ENCODE measurements around the gene DYRK2.
A peak's percentile ranks its signal among the peaks of the same experiment; 100 is the strongest.

The DYRK2 gene

GRCh38 chr12:67651132-67651695, 2.7 kb downstream of the DYRK2 start:
- Mint-ChIP-seq H3K27ac (peak overlapping the region; percentile 93), H3K4me3 (peak overlapping the region; percentile 92), H3K4me1 (peaks cover 70% of the 10 kb centered on the region), H3K36me3 (ENCODE audit: low read depth) (peaks cover 41% of the 10 kb centered on the region), H3K9me3 (no peaks in the 10 kb centered on the region), H3K27me3 (no peaks in the 10 kb centered on the region)
- DNase-seq, result no peak
- ATAC-seq, result no peak

- no peaks in the 10 kb centered on the region for H3K27me3 Mint-ChIP-seq
- no peak overlapping the region for H3K27ac Mint-ChIP-seq
- H3K4me3 Mint-ChIP-seq, result no peak overlapping the region
- no peak for DNase-seq
- no peaks in the 10 kb centered on the region for H3K9me3 Mint-ChIP-seq
- peaks cover 57% of the 10 kb centered on the region for H3K36me3 Mint-ChIP-seq (ENCODE audit: low read depth)
- ATAC-seq, result no peak
- H3K4me1 Mint-ChIP-seq, result peaks cover 83% of the 10 kb centered on the region
These were observed 7.3 kb downstream of the DYRK2 start for GRCh38 chr12:67655829-67656228.

GRCh38 chr12:67656251-67656650, 7.7 kb downstream of the DYRK2 start:
- H3K4me3 Mint-ChIP-seq, result no peak overlapping the region
- peaks cover 56% of the 10 kb centered on the region for H3K36me3 Mint-ChIP-seq (ENCODE audit: low read depth)
- H3K27ac Mint-ChIP-seq, result peak overlapping the region; percentile 29
- H3K4me1 Mint-ChIP-seq, result peaks cover 83% of the 10 kb centered on the region
- no peaks in the 10 kb centered on the region for H3K9me3 Mint-ChIP-seq
- DNase-seq, result no peak
- ATAC-seq, result no peak
- no peaks in the 10 kb centered on the region for H3K27me3 Mint-ChIP-seq

GRCh38 chr12:67658486-67658885, 9.9 kb downstream of the DYRK2 start:
- Mint-ChIP-seq H3K9me3 (no peaks in the 10 kb centered on the region), H3K4me3 (no peak overlapping the region), H3K4me1 (peaks cover 86% of the 10 kb centered on the region), H3K27me3 (no peaks in the 10 kb centered on the region), H3K27ac (no peak overlapping the region), H3K36me3 (ENCODE audit: low read depth) (peaks cover 57% of the 10 kb centered on the region)
- ATAC-seq (no peak), DNase-seq (no peak)

GRCh38 chr12:67659292-67659691, 10.7 kb downstream of the DYRK2 start:
- Mint-ChIP-seq H3K4me3 (no peak overlapping the region), H3K27me3 (no peaks in the 10 kb centered on the region), H3K4me1 (peaks cover 86% of the 10 kb centered on the region)

GRCh38 chr12:67661311-67662021, 12.9 kb downstream of the DYRK2 start:
- DNase-seq (no peak), ATAC-seq (peak; percentile 54)
- Mint-ChIP-seq H3K27me3 (no peaks in the 10 kb centered on the region), H3K27ac (peak overlapping the region; percentile 18), H3K4me3 (no peak overlapping the region), H3K36me3 (ENCODE audit: low read depth) (peaks cover 43% of the 10 kb centered on the region), H3K4me1 (peaks cover 79% of the 10 kb centered on the region), H3K9me3 (no peaks in the 10 kb centered on the region)

More at GRCh38 chr12:67659292-67659691, 10.7 kb downstream of the DYRK2 start:
- H3K36me3 Mint-ChIP-seq (ENCODE audit: low read depth), result peaks cover 54% of the 10 kb centered on the region
- H3K27ac Mint-ChIP-seq, result no peak overlapping the region
- ATAC-seq (no peak), DNase-seq (no peak)
- no peaks in the 10 kb centered on the region for H3K9me3 Mint-ChIP-seq

GRCh38 chr12:67662910-67663538, 14.5 kb downstream of the DYRK2 start:
- Mint-ChIP-seq H3K27me3 (no peaks in the 10 kb centered on the region), H3K4me3 (no peak overlapping the region), H3K9me3 (no peaks in the 10 kb centered on the region), H3K4me1 (peaks cover 76% of the 10 kb centered on the region), H3K36me3 (ENCODE audit: low read depth) (peaks cover 37% of the 10 kb centered on the region), H3K27ac (no peak overlapping the region)
- ATAC-seq (no peak), DNase-seq (no peak)

GRCh38 chr12:67664171-67664570, 15.6 kb downstream of the DYRK2 start:
- Mint-ChIP-seq H3K9me3 (no peaks in the 10 kb centered on the region), H3K4me3 (no peak overlapping the region), H3K4me1 (peaks cover 75% of the 10 kb centered on the region), H3K27me3 (no peaks in the 10 kb centered on the region), H3K27ac (no peak overlapping the region), H3K36me3 (ENCODE audit: low read depth) (peaks cover 34% of the 10 kb centered on the region)
- ATAC-seq (no peak), DNase-seq (no peak)

GRCh38 chr12:67665679-67666078, 17.1 kb downstream of the DYRK2 start:
- peaks cover 73% of the 10 kb centered on the region for H3K4me1 Mint-ChIP-seq

GRCh38 chr12:67666605-67667004, 18.1 kb downstream of the DYRK2 start:
- Mint-ChIP-seq H3K4me1 (peaks cover 64% of the 10 kb centered on the region), H3K27ac (peak overlapping the region; percentile 31), H3K27me3 (no peaks in the 10 kb centered on the region), H3K9me3 (no peaks in the 10 kb centered on the region), H3K4me3 (no peak overlapping the region), H3K36me3 (ENCODE audit: low read depth) (peaks cover 30% of the 10 kb centered on the region)
- no peak for DNase-seq
- ATAC-seq, result no peak

More at GRCh38 chr12:67665679-67666078, 17.1 kb downstream of the DYRK2 start:
- no peak for DNase-seq
- peaks cover 33% of the 10 kb centered on the region for H3K36me3 Mint-ChIP-seq (ENCODE audit: low read depth)
- H3K4me3 Mint-ChIP-seq, result no peak overlapping the region
- no peak overlapping the region for H3K27ac Mint-ChIP-seq
- no peaks in the 10 kb centered on the region for H3K27me3 Mint-ChIP-seq
- no peak for ATAC-seq
- no peaks in the 10 kb centered on the region for H3K9me3 Mint-ChIP-seq

GRCh38 chr12:67667276-67668073, 18.9 kb downstream of the DYRK2 start:
- ATAC-seq, result no peak
- H3K27me3 Mint-ChIP-seq, result no peaks in the 10 kb centered on the region
- no peak overlapping the region for H3K4me3 Mint-ChIP-seq
- H3K27ac Mint-ChIP-seq, result peak overlapping the region; percentile 31
- DNase-seq, result no peak
- H3K4me1 Mint-ChIP-seq, result peaks cover 55% of the 10 kb centered on the region
- peaks cover 28% of the 10 kb centered on the region for H3K36me3 Mint-ChIP-seq (ENCODE audit: low read depth)
- peaks cover 5% of the 10 kb centered on the region for H3K9me3 Mint-ChIP-seq

- peak; percentile 78 for ATAC-seq
- no peaks in the 10 kb centered on the region for H3K27me3 Mint-ChIP-seq
- no peak for DNase-seq
- H3K9me3 Mint-ChIP-seq, result peaks cover 19% of the 10 kb centered on the region
- no peak overlapping the region for H3K4me3 Mint-ChIP-seq
- H3K36me3 Mint-ChIP-seq (ENCODE audit: low read depth), result peaks cover 38% of the 10 kb centered on the region
- peak overlapping the region; percentile 71 for H3K27ac Mint-ChIP-seq
- H3K4me1 Mint-ChIP-seq, result peaks cover 38% of the 10 kb centered on the region
These were observed 20.8 kb downstream of the DYRK2 start for GRCh38 chr12:67669217-67669933.

- ATAC-seq (peak; percentile 34), DNase-seq (no peak)
- Mint-ChIP-seq H3K36me3 (ENCODE audit: low read depth) (peaks cover 38% of the 10 kb centered on the region), H3K27ac (peak overlapping the region; percentile 71), H3K4me3 (no peak overlapping the region), H3K9me3 (peaks cover 24% of the 10 kb centered on the region), H3K4me1 (peaks cover 34% of the 10 kb centered on the region), H3K27me3 (no peaks in the 10 kb centered on the region)
These were observed 21.5 kb downstream of the DYRK2 start for GRCh38 chr12:67669934-67670631.
